Subcutaneous abdominal adipose tissue (tissue), 5 donors: ENCODE measurements around the gene PCBP2.
"Not testable (repeated sequence)": the region's sequence is repeated elsewhere in the genome, so short reads cannot be mapped to it uniquely, and the experiment has no call there.

ENCODE experiments used
- H3K27ac ChIP-seq: one replicate; pipeline ENCODE4 v1.7.0; 2013; ENCODE audit warnings: low read depth, mild to moderate bottlenecking, inconsistent platforms, low read length, moderate library complexity
- H3K27me3 ChIP-seq, 5 donors: one replicate each; pipeline ENCODE4 v1.7.0; 2013; ENCODE audit warnings: low read length in 5 of 5, inconsistent platforms in 1 of 5; ENCODE audit not compliant: control insufficient read depth in 5 of 5, insufficient read depth in 4 of 5
- H3K36me3 ChIP-seq, 5 donors: one replicate each; pipeline ENCODE4 v1.7.0; 2013; ENCODE audit warnings: low read length in 5 of 5; ENCODE audit not compliant: control insufficient read depth in 5 of 5, insufficient read depth in 5 of 5
- H3K4me1 ChIP-seq, 5 donors: one replicate each; pipeline ENCODE4 v1.7.0; 2013; ENCODE audit warnings: low read length in 5 of 5, mild to moderate bottlenecking in 3 of 5, moderate library complexity in 1 of 5; ENCODE audit not compliant: control insufficient read depth in 5 of 5, insufficient read depth in 5 of 5
- H3K4me3 ChIP-seq, 5 donors: one replicate each; pipeline ENCODE4 v1.7.0; 2013; ENCODE audit warnings: low read length in 5 of 5, low read depth in 1 of 5
- H3K9ac ChIP-seq, 5 donors: one replicate each; pipeline ENCODE4 v1.7.0; 2013; ENCODE audit warnings: low read length in 5 of 5, mild to moderate bottlenecking in 4 of 5, moderate library complexity in 3 of 5
- H3K9me3 ChIP-seq, 5 donors: one replicate each; pipeline ENCODE4 v1.7.0; 2013; ENCODE audit warnings: low read length in 5 of 5; ENCODE audit not compliant: control insufficient read depth in 5 of 5
- donor health status: healthy.
- donor health status: healthy.
- donor health status: healthy.
- donor health status: healthy.
- donor health status: healthy.

The PCBP2 gene

GRCh38 chr12:53419756-53420155, 32.1 kb upstream of the PCBP2 start:
- H3K4me1 ChIP-seq, result peaks cover 0 to 15% (median 8%) of the 10 kb centered on the region in 5 donors

GRCh38 chr12:53422247-53422646, 29.7 kb upstream of the PCBP2 start:
- H3K36me3 ChIP-seq, H3K27me3 ChIP-seq, H3K4me3 ChIP-seq, H3K27ac ChIP-seq, H3K9me3 ChIP-seq, H3K4me1 ChIP-seq, H3K9ac ChIP-seq: not testable (repeated sequence)

More at GRCh38 chr12:53419756-53420155, 32.1 kb upstream of the PCBP2 start:
- Histone ChIP-seq H3K27ac (no peak overlapping the region), H3K9me3 (no peaks in the 10 kb centered on the region), H3K36me3 (no peaks in the 10 kb centered on the region), H3K4me3 (no peak overlapping the region), H3K27me3 (no peaks in the 10 kb centered on the region), H3K9ac (peak overlapping the region in 1 of 5 donors; percentile 11)

GRCh38 chr12:53423597-53423996, 28.3 kb upstream of the PCBP2 start, which contains the start of gene AMHR2:
AMHR2 (plus strand) TSS chr12:53423855; CDS start chr12:53423935, 80 bp downstream.
- Histone ChIP-seq H3K9me3 (no peaks in the 10 kb centered on the region), H3K9ac (peak within 1 kb of the TSS in 1 of 5 donors; percentile 23), H3K27me3 (no peaks in the 10 kb centered on the region), H3K4me3 (no peak within 1 kb of the TSS), H3K27ac (no peak within 1 kb of the TSS), H3K36me3 (no peaks in the 10 kb centered on the region), H3K4me1 (peaks cover 0 to 7% (median 4%) of the 10 kb centered on the region in 5 donors)

- H3K36me3 ChIP-seq, result no peaks in the 10 kb centered on the region
- H3K4me3 ChIP-seq, result no peak overlapping the region
- H3K27ac ChIP-seq, result no peak overlapping the region
- no peaks in the 10 kb centered on the region for H3K27me3 ChIP-seq
- no peaks in the 10 kb centered on the region for H3K9me3 ChIP-seq
- peak overlapping the region in 1 of 5 donors; percentile 14 for H3K9ac ChIP-seq
- peaks cover 0 to 5% (median 4%) of the 10 kb centered on the region in 5 donors for H3K4me1 ChIP-seq
Observed at GRCh38 chr12:53424626-53425514, 27.0 kb upstream of the PCBP2 start.

DNA sequence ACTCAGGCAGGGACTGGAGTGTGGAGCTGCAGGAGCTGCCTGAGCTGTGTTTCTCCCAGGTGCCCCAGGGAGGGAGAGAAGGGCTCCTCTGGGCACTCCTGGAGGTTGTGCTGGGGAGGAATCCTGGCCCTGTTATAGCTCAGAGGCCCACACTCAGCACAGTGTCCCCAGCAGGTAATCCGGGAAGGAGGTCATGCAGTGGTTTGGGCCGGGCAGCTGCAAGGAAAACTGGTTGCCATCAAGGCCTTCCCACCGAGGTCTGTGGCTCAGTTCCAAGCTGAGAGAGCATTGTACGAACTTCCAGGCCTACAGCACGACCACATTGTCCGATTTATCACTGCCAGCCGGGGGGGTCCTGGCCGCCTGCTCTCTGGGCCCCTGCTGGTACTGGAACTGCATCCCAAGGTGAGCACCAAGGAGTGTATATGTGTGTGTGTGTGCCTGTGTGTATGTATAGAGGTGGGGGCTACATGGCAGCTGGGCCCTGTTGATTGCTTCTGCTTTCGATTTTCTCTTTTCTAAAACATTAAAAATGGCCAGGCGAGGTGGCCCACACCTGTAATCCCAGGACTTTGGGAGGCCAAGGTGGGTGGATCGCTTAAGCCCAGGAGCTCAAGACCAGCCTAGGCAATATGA, 26.3 kb upstream of the PCBP2 start:
- Histone ChIP-seq H3K4me1 (peaks cover 0 to 5% (median 4%) of the 10 kb centered on the region in 5 donors), H3K27ac (no peak overlapping the region), H3K9ac (no peak overlapping the region), H3K36me3 (no peaks in the 10 kb centered on the region), H3K4me3 (no peak overlapping the region), H3K9me3 (no peaks in the 10 kb centered on the region), H3K27me3 (no peaks in the 10 kb centered on the region)

DNA sequence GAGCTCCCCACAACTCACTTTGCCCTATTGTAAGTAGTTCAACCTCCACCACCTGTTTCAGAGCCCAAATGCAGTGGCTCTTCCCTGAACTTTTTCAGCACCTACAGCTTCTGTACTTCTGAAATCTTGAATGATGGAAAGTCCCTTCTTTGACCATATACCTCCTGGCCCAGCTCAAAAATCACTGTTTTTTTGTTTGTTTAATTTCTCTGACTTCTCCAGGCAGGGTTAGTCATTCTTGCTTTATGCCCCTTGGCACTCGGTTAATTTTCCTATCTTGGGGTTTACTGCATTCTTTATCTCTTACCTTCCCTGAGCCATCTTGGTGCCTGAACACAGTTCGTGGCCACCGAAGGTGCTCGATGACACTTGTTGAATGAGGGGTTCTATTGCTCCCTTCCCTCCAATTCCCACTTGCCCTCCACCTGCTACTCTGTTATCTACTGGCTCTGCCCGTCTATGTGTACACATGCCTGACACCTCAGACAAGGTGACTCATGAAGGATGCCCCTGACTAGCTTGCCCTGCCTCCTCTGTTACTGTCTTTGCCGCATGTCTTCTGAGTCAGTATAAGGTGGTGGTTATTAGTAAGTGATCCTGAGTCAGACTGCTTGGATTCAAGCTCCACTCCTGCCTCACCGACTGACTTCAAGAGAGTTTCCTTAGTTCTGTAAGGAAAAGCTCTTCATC, 23.9 kb upstream of the PCBP2 start:
- Histone ChIP-seq H3K36me3 (no peaks in the 10 kb centered on the region), H3K9me3 (no peaks in the 10 kb centered on the region), H3K4me1 (no peaks in the 10 kb centered on the region), H3K9ac (no peak overlapping the region), H3K27ac (no peak overlapping the region), H3K27me3 (no peaks in the 10 kb centered on the region), H3K4me3 (no peak overlapping the region)

GRCh38 chr12:53428741-53429140, 23.2 kb upstream of the PCBP2 start:
- H3K36me3 ChIP-seq, result no peaks in the 10 kb centered on the region
- no peaks in the 10 kb centered on the region for H3K4me1 ChIP-seq
- H3K4me3 ChIP-seq, result no peak overlapping the region
- H3K9me3 ChIP-seq, result no peaks in the 10 kb centered on the region
- H3K27ac ChIP-seq, result no peak overlapping the region
- no peak overlapping the region for H3K9ac ChIP-seq
- H3K27me3 ChIP-seq, result no peaks in the 10 kb centered on the region

DNA sequence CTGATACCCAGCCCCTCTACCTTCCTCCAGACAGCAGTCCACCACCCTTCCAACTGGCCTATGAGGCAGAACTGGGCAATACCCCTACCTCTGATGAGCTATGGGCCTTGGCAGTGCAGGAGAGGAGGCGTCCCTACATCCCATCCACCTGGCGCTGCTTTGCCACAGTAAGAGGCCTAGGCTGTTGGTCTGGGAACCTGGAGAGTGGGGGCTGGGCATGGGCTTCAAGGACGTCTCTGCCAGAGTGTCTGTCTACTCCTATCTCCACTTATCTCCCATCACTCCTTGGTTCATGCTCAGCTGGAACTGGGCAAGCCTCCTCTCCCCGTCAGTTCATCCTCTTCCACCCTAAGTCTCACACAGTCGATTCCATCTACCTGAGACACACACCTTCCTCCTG, 21.8 kb upstream of the PCBP2 start:
- Histone ChIP-seq H3K4me1 (no peaks in the 10 kb centered on the region), H3K27ac (no peak overlapping the region), H3K9ac (no peak overlapping the region), H3K9me3 (no peaks in the 10 kb centered on the region), H3K4me3 (no peak overlapping the region), H3K27me3 (no peaks in the 10 kb centered on the region), H3K36me3 (no peaks in the 10 kb centered on the region)

DNA sequence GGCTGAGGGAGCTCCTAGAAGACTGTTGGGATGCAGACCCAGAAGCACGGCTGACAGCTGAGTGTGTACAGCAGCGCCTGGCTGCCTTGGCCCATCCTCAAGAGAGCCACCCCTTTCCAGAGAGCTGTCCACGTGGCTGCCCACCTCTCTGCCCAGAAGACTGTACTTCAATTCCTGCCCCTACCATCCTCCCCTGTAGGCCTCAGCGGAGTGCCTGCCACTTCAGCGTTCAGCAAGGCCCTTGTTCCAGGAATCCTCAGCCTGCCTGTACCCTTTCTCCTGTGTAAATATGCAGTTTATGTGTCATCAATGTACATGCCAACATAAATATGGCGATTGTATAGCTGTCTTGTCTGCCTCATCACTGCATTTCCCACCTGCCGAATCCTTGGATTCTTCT, 20.7 kb upstream of the PCBP2 start:
- no peaks in the 10 kb centered on the region for H3K27me3 ChIP-seq
- H3K27ac ChIP-seq, result no peak overlapping the region

DNA sequence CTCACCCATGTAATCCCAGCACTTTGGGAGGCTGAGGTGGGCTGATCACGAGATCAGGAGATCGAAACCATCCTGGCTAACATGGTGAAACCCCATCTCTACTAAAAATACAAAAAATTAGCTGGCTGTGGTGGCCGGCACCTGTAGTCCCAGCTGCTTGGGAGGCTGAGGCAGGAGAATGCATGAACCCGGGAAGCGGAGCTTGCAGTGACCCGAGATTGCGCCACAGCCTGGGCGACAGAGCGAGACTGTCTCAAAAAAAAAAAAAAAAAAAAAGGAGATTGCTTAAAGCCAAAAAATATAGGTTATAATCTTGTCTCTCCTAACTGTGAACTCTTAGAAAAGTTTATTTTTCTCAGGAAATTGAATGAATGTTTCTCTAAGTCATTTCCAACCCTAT, 16.6 kb upstream of the PCBP2 start:
- H3K27ac ChIP-seq, H3K36me3 ChIP-seq, H3K4me3 ChIP-seq, H3K9me3 ChIP-seq, H3K9ac ChIP-seq, H3K4me1 ChIP-seq, H3K27me3 ChIP-seq: not testable (repeated sequence)

More for the DNA sequence above, 20.7 kb upstream of the PCBP2 start:
- Histone ChIP-seq H3K36me3 (no peaks in the 10 kb centered on the region), H3K4me1 (no peaks in the 10 kb centered on the region), H3K9ac (no peak overlapping the region), H3K9me3 (no peaks in the 10 kb centered on the region), H3K4me3 (no peak overlapping the region)
